SIG-M5 treated with dmso at 0.1 percent for 504 hours (cell line): Measurements from ENCODE around the gene NOP16.
A peak's percentile ranks its signal among the peaks of the same experiment; 100 is the strongest.
"Not testable (repeated sequence)": the region's sequence is repeated elsewhere in the genome, so short reads cannot be mapped to it uniquely, and the experiment has no call there.

Experiments used
- DNase-seq: peaks from one replicate; lab custom pipeline; 2025; ENCODE audit not compliant: unreplicated experiment; lab: John Stamatoyannopoulos, UW

Gene NOP16

DNA sequence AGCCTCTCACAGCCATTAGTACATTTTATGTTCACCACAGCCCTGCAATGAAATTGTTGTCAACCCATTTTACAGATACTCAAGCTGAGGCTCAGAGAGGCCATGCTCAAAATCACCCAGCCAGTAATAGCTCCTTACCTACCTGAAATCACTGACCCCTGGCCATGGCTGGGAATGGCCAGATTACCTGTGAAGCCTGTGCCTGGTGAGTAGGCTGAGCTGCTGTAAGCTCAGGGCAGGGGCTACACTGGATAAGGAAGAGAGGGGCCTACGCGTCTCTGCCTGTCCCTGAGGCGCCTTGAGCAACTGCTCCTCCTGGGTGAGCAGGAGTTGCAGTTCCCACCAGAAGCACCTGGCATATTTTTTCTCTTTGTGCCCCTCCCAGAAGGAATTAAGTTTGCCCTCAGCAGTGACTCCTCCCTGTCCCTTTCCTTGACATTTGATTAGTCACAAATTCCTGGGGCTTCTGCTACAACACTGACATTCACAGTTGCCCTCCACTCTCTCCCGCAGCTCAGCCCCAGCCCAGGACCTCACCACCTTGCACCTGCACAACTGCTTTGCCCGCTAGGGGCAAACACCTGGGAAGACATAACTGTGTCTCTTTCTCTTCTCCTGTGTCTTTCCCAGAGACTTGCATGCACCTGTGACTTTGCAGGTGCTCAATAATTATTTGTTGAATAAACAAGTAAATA, 22.2 kb upstream of the NOP16 start:
- no peak for DNase-seq

DNA sequence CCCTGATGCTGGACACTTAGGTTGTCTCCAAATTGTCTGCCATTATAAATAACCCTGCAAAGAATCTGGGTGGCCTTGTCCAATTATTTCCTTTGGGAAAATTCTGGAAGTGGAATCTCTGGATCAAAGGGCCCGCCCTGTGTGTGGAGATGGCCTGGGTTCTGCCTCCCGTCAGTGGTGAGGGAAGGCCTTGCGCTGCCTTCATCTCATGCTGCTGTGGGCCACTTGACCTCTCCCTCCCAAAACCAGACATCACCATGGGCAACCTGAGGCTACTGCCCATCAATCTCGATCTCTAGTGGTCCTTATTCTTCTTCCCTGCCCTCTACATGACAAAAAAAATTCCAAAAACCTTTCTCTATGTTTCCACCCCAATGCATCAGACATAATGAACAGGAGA, 21.4 kb upstream of the NOP16 start:
- no peak for DNase-seq

DNA sequence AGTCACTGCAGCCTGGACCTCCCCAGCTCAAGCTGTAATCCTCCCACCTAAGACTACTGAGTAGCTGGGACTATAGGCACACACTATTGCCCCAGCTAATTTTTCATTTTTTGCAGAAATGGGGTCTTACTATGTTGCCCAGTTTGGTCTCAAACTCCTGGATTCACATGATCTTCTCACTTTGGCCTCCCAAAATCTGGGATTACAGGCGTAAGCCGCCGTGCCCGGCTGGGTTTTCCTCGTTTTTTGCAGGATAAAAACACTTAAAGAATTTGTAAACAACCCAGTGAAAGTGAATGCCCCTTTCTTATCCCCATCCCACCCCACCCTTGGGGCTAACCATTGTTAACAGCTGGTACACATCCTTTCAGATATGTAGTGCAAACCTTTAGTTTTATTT, 20.2 kb upstream of the NOP16 start:
- DNase-seq = no peak

DNA sequence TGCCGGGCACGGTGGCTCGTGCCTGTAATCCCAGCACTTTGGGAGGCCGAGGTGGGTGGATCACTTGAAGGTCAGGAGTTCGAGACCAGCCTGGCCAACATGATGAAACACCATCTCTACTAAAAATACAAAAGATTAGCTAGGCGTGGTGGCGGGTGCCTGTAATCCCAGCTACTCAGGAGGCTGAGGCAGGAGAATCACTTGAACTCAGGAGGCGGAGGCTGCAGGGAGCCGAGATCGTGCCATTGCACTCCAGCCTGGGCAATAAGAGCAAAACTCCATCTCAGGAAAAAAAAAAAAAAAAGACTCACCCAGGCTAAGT, 19.8 kb upstream of the NOP16 start:
- not testable (repeated sequence) for DNase-seq

DNA sequence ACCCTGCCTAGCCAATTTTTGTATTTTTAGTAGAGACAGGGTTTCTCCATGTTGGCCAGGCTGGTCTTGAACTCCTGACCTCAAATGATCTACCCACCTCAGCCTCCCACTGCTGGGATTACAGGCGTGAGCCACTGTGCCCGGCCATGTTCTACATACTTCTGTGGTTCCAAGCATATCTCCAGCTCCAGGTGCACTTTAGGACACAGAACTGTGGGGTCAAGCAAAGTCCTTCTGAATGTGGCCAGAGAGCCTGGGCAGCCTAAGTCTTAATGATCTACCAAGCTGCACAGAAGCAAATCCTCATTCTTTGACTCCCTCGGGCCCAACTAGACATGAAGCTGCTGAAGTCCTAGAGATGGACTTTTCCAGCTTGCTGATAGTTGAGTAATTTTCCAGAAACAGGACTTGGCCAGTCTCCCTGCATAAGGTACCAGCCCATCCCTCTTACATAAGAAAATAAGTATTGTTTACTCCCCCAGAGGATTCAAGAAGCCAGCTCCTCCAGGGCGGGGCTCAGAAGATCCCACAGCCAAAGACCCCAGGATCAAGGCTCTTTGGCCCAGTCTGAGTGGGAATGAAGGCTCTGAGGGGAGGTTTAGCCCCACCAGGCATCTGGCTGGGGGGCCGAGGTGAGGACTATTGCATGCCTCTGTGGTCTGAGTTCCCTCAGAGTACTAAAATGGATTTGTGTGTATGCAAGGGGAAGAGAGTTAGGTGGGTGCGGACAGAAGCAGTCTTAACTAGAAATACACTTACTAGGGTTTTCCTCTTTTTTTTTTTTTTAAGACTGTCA, 19.3 kb upstream of the NOP16 start:
- DNase-seq = no peak

DNA sequence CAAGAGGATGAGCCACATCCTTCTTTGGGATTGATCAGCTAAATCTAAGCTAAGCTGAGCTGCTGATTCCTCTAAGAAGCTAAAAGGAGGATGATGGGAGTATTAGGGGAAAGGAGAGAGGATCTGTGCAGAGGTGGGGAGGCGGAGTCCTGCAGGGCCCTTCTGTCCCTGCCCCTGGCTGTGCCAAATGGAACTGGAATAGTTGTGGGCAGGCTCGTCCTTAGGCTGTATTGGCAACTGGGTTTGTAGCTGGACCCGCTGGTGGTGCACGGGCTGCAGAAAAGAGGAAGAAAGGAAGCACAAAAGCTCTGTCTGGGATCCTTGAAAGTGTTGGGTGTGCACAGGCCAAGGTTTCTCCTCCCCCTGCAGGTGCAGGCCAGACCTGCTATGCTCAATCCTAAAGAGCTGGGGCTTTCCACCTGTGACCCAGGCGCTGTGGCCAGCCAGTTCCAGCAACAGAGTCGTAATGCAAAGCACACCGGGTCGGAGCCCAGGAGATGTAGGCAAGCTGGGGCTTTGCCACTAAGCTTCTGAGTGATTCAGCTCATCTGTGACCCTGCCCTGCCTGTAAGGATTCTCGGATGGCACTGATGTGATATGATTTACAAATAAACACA, 18.1 kb upstream of the NOP16 start:
- no peak for DNase-seq

DNA sequence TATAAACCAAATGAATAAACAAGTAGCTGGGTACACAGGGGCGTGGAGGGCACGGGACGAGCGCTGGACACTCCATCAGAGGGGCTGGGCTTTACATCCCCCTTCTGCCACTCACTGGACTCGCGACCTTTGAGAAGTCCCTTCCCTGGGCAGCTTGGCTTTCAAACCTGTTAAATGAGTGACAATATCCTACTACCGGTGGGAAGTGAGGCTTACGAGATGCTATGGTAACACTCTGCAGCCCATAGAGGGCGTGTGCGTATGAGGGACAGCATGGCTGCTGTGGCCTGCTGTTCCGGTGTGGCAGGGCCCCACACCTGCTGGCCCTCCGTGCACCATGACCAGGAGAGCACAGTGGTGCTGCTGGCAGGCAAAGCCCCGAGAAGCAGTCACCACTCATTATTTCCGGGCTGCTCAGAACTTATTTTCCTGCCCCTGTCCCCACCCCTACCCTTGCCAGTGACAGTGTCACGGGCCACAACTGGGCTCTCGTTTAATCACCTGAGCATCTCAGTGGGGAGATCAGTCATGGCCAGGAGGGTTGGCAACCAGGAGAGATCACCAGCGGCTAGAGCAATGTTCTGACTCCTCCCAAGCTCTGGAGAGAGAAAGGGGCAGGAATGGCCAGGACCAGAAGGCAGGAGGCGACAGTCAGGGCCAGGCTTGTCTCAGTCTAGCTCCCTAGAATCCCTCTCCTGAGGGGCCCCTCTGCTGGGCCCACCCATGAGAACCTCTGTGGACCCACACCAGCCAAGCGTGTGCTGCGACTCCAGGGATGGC, 17.4 kb upstream of the NOP16 start:
- DNase-seq = no peak

DNA sequence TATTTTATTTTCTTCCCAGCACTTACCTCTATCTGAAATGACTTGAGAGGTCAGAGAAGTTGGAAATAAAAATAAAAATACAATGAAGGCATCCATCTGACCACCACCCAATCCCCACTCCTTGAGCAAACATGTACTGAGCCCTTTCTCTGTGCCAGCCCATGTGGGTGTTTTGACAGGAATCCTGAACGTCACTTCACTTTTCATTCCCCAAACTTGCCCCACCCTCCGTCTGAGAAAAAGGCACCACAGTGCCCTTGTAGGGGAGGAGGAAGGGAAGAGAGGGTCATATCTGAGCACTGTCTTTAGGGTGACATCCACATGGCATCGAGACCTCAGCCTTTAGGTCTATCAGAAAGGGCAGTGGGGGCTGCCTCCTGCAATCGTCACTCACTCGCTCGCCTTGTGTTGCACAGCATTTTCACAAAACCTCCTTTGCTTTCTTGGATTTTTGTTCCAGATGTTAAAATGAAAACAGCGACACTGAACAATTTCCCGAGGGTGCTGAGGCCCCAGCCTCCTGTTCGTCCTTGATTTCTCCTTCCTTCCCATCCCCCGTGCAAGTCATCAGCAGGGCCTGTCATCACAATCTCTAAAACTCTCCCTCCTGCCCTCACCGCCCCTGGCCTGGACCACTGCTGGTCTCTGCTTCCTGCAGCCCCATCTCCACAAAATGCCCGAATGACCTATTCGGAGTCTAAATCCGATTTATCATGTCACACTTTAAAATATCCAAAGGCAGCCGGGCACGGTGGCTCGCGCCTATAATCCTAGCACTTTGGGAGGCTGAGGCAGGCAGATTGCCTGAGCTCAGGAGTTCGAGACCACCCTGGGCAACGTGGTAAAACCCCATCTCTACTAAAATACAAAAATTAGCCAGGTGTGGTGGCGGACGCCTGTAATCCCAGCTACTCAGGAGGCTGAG, 13.1 kb upstream of the NOP16 start:
- DNase-seq = no peak

DNA sequence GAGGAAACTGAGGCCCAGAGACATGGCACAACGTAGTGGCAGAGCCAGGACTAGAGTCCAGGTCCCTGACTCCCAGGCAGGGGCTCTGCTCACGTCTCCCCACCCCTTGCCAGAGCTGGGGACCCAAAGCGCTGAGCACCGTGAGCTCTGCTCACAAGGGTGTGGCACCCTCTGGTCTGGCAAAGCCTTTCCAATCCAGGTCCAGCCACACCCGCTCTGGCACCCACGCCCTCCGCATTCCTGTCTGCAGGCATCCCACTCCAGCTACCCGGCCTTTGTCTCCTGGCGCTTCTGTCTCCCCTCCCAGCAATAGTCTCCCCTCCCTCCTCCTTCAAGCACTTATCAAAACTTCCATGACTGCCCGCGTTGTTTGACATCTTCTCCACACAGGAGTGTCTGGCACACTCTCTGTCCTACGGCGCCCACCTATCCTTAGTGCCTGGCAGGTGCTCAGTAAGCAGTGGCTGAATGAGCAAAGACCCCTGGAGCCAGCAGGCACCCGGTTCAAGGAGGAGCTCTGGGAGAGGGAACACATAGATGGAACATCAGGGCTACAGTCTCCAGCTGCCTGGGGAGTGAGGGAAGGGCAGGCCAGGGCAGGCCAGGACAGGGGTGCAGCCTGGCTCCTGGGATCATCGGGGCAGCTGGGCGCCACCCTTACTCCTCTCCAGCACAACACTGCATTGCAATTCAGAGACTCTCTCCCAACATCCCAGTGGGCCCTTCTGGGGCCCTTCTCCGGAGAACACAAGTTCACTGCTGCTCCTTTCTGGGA, 12.2 kb upstream of the NOP16 start:
- no peak for DNase-seq

DNA sequence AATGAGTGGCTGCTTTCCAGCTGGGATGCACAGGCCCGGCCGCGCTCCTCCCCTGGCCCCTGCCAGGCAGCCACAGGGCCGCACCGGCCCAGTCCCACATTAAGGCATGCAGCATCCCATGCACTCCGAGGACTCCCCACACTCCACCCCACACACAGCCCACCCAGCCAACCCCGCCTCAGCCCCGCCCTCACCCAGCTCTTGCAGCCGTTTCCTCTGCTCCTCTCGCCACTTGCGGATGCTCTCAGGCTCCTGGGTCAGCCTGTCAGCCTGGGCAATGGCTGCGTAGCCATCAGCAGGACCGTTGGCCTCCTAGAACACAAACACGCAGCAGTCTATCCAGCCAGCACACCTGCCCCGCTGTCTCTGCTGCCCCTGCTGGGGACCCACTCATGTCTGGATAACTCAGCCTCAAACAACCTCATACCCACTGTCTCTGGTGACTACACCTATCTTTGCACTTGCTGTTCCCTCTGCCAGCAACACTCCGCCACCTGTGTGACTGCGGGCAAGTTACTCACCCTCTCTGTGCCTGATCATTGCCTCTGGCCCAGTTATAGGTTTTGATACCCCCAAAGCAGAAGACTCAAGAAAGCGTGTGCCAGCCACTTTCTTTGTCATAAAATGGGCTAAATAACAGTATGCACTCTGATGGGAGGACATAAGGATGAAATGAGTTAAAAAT, 9.5 kb upstream of the NOP16 start:
- no peak for DNase-seq

DNA sequence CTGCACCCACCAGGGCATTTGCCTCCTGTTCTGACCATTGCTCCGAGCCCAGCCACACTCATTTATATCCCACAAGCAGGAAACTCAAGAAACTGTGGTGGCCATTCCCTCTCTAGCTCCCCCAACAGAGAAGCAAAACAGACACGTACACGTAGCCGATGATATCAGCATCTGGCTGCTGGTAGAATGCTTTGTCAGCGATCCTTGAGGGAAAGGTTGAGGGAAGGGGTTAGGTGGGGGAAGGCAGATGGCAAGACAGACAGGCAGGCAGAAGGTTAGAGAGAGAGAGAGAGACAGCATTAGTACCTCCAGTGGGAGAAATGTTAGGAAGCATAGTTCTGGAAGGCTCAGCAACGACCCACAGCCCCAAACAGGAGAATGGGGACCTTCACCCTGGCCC, 7.9 kb upstream of the NOP16 start:
- DNase-seq = no peak

DNA sequence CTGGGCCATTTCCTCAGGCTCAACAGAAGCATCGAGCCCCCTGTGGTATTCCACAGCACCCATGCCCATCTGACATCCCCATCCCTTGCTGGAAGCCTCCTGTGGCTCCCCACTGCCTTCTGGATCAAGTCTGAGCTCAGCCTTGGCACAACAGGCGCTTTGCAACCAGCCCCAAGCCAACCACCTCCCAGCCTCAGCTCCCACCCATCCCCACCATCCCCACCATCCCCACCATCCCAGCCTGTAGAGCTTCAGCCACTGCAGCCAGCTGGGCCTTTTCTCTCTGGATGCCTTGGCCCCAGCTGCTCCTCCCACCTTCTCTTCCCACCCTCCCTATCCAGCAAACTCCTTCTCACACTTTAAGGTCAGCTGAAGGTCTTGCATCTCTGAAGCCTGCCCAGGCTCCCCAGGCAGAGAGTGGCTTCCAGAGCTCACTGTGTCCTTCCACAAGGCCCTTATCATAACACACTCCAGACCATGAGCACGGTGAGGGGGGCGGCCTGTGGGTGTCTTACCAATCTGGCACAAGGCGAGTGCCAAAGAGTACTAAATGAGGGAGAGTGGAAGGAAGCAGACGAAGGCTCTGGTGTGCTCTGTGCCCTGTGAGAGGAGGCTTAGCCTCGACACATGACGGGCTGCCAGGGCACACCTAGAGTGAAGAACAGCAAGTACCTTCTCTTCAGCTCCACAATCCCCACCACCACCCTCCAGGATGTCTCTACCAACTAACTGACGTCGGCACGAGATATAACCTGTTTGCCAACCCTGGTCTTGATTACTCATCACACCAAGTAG, 6.7 kb upstream of the NOP16 start:
- no peak for DNase-seq

DNA sequence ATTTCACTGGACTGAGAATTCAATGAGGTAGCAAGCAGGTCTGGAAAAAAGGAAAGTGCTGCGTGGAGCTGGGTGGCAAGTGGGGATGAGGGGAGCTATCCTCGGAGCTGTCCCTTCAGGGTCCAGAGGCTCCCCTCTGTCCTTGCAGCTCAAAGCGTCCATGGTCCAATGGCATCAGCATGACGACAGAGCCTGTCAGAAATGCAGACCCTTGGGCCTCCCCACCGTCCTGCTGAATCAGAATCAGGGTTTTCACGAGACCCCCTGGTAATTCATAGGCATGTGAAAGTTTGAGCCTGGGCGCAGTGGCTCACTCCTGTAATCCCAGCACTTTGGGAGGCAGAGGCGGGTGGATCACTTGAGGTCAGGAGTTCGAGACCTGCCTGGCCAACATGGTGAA, 5.7 kb upstream of the NOP16 start:
- no peak for DNase-seq

DNA sequence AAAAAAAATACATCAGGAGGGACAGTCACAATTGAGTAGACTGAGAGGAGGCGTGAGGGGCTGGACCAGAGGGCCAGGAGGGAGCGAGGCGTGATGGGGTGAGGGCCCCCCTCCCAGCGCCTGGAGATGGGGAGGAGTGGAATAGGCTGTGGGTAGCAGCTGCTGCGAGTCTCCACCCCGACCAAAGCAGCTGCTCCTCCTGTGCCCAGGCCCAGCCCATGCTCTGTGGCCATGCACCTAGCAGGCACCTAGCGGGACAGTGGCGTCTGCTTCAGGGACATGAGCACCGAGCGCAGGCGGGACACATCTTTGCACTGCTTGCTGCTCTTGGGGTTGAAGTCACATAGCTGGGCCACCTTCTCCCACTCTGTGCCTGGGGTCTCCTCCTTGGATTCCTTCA, 4.1 kb upstream of the NOP16 start:
- DNase-seq = no peak

DNA sequence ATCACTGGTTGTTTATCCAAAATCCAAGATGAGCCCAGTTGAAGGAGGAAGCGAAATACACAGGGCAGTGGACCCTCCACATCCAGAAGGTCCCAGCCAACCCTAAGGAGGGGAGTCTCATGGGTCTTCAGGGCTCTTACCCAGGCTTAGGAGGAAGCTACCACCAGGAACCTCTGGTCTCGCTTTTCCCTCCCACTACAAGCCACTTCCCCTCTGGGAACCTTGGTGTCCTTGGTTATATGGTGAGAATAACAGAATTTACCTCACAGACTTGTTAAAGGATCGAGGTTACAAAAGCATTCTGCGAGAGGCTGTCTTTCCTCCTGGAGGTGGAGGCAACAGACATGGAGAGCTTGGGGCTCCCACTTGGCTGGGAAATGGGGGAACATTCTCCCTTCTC, 3.6 kb upstream of the NOP16 start:
- DNase-seq = peak; percentile 86

DNA sequence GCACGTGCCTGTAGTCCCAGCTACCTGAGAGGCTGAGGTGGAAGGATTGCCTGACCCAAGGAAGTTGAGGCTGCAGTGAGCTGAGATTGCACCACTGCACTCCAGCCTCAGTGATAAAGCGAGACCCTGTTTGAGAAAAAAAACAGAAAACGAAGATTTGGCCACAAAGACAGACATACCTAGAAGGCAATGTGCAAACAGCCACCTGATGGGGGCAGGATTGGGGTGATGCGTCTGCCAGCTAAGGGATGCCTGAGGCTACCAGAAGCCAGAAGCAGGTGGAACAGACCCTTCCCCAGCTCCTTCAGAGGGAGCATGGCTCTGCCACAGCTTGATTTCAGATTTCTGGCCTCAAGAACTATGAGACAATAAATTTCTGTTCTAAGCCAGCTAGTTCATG, 3.1 kb upstream of the NOP16 start:
- DNase-seq = no peak

DNA sequence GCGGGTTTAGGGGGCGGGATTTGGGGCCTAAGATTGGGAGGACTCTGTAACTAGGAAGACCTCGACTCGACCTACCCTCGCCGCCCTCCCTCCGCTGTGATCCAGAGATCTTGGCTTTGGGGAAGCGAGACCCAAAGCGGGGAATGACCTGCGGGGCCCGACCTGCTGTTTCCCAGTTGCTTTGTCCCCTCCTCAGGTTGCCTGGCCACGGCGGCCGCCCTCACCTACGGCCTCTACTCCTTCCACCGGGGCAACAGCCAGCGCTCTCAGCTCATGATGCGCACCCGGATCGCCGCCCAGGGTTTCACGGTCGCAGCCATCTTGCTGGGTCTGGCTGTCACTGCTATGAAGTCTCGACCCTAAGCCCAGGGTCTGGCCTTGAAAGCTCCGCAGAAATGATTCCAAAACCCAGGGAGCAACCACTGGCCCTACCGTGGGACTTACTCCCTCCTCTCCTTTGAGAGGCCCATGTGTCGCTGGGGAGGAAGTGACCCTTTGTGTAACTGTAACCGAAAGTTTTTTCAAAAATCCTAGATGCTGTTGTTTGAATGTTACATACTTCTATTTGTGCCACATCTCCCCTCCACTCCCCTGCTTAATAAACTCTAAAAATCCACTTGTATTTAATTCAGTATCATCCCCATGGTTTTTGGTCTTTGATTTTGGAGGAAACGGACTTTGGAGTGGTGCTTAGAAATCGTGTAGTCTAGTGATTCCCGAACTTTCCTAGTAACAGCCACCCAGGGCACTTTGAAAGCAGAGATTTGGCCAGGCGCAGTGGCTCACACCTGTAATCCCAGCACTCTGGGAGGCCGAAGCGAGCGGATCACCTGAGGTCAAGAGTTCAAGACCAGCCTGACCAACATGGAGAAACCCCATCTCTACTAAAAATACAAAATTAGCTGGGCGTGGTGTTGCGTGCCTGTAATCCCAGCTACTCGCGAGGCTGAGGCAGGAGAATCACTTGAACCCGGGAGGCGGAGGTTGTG, 1.0 kb upstream of the NOP16 start:
- DNase-seq = peak; percentile 49
